Ascending aorta (tissue), 2 donors: Measurements from ENCODE around the gene SLITRK1. TPM values are rescaled to one million over a fixed set of nuclear protein-coding genes. Genes with fewer than 3 reads are reported as not detected.

Source experiments
- DNase-seq, 2 donors: peaks; one replicate each; pipeline ENCODE4 v3.0.0-alpha.2; 2019; ENCODE audit warnings: low spot score in 2 of 2
- H3K27ac ChIP-seq, 2 donors: fragments of 200-600 bp; sonication (generic); one replicate each; pipeline ENCODE4 v1.5.1; 2016 to 2017; ENCODE audit warnings: mild to moderate bottlenecking in 1 of 2
- H3K27me3 ChIP-seq: fragments of 200-600 bp; sonication (generic); one replicate; pipeline ENCODE4 v1.5.1; 2017
- H3K36me3 ChIP-seq, 2 donors: fragments of 200-600 bp; sonication (generic); one replicate each; pipeline ENCODE4 v1.5.1; 2016
- H3K4me1 ChIP-seq, 2 donors: fragments of 200-600 bp; sonication (generic); one replicate each; pipeline ENCODE4 v1.5.1; 2016 to 2017; ENCODE audit warnings: mild to moderate bottlenecking in 1 of 2
- H3K4me3 ChIP-seq, 2 donors: fragments of 200-600 bp; sonication (generic); one replicate each; pipeline ENCODE4 v1.5.1; 2016 to 2017; ENCODE audit warnings: mild to moderate bottlenecking in 1 of 2
- H3K9me3 ChIP-seq, 2 donors: fragments of 200-600 bp; sonication (generic); one replicate each; pipeline ENCODE4 v1.5.1; 2016
- CTCF ChIP-seq, 3 experiments: fragments of 200-600 bp in 2 of 3; fragments of 450-650 bp in 1 of 3; sonication (generic) in 2 of 3; IDR thresholded peaks; one replicate each; pipeline ENCODE4 v1.5.1; 2016 to 2019; ENCODE audit warnings: antibody characterized with exemption in 3 of 3, mild to moderate bottlenecking in 1 of 3, moderate library complexity in 1 of 3
- intact Hi-C: fragments of 100-400 bp; cut with DNase I; formaldehyde crosslinking; loops from one replicate; pipeline ENCODE4 v1.15.1; 2023
- total RNA-seq: library from RNA; depleted of rRNA; stranded (reverse); fragments of >200 nt; gene quantifications from one replicate; pipeline ENCODE4 v1.1.0, GENCODE V29; 2016

SLITRK1 gene
- total RNA-seq, 1 donor from 2014 or later: not detected

DNA sequence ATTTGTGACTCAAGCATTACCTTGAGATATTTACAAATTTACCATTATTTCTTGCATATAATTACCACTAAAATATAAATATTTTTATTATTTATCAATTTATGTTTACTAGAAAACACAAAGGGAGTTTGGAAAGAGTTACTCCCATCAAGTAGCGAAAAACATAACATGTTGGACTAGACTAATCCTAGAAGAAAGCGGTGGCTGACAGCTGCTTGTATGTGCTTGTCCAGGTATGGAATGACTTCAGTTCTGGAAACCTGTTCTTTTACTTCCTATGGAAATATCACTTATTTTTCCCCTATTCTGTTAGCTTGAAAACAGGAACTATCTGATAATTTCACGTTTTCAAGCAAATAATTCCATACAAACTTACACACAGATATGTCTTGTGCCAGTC, 28.5 kb downstream of the SLITRK1 start:
- H3K4me3 ChIP-seq: no peak overlapping the region
- no peak for TF ChIP-seq CTCF (IDR thresholded peaks at IDR 0.05)
- no peaks in the 10 kb centered on the region for H3K36me3 ChIP-seq
- H3K27ac ChIP-seq: no peak overlapping the region
- no peaks in the 10 kb centered on the region for H3K27me3 ChIP-seq
- intact Hi-C loops: no loop called here
- no peak for DNase-seq
- H3K9me3 ChIP-seq: no peaks in the 10 kb centered on the region
- no peaks in the 10 kb centered on the region for H3K4me1 ChIP-seq

DNA sequence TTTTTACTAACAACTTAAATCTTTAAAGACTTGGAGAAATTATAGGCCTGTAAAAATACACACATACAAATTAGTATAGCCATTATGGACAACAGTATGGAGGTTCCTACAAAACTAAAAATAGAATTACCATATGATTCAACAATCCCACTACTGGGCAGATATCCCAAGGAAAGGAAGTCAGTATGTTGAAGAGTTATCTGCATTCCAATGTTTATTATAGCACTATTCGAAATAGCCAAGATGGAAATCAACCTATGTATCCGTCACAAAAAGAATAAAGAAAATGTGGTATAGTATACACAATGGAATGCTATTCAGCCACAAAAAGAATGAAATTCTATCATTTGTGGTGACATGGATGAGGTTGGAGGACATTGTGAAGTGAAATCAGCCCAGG, 37.2 kb downstream of the SLITRK1 start:
- Histone ChIP-seq H3K4me1 (no peaks in the 10 kb centered on the region), H3K27me3 (no peaks in the 10 kb centered on the region), H3K9me3 (no peaks in the 10 kb centered on the region), H3K27ac (no peak overlapping the region), H3K36me3 (no peaks in the 10 kb centered on the region), H3K4me3 (no peak overlapping the region)
- TF ChIP-seq CTCF (IDR thresholded peaks at IDR 0.05): no peak
- DNase-seq: no peak
- intact Hi-C loops: no loop called here

DNA sequence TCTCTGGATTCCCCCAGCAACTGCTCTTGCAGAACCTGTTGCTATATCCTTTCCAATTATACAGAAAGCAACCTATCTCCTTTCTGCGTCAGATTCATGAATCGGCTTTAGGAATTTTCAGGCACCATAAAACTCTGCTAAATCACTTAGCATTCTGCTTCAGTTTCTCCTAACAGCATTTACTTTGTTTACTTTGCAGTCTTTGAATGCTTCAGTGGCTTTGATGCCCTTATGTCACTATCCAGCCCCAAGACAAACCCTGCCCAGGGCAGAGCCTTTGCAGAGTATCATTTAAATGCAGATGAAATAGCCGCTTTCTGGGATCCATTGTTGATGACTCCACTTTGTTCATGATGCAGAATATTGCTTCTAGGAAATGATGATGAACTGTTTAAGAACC, 43.1 kb downstream of the SLITRK1 start:
- DNase-seq: no peak
- no peaks in the 10 kb centered on the region for H3K27me3 ChIP-seq
- no peaks in the 10 kb centered on the region for H3K9me3 ChIP-seq
- intact Hi-C loops: no loop called here
- H3K36me3 ChIP-seq: no peaks in the 10 kb centered on the region
- no peak overlapping the region for H3K4me3 ChIP-seq
- no peak for TF ChIP-seq CTCF (IDR thresholded peaks at IDR 0.05)
- H3K4me1 ChIP-seq: no peaks in the 10 kb centered on the region
- no peak overlapping the region for H3K27ac ChIP-seq

DNA sequence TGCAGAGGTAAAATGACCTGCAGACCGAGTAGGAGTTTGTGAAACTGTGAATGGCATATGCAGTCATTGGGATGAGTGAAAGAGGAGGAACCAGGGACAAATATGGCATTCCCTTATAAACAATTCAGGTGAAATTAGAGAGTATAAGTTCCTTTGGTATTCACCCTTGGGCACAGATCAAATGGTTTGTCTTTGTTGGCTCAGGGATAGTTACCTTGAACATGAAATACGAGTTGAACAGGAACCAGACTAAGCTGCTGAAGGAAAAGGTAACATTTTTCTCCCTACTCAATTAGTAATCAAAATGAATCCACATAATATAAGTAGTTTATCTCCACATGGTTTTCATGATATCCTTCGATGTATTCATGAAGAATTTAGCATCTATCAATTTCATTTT, 50.5 kb downstream of the SLITRK1 start:
- Histone ChIP-seq H3K9me3 (no peaks in the 10 kb centered on the region), H3K36me3 (no peaks in the 10 kb centered on the region), H3K4me3 (no peak overlapping the region), H3K4me1 (no peaks in the 10 kb centered on the region), H3K27ac (no peak overlapping the region), H3K27me3 (no peaks in the 10 kb centered on the region)
- DNase-seq: no peak
- no peak for TF ChIP-seq CTCF (IDR thresholded peaks at IDR 0.05)
- intact Hi-C loops: no loop called here

DNA sequence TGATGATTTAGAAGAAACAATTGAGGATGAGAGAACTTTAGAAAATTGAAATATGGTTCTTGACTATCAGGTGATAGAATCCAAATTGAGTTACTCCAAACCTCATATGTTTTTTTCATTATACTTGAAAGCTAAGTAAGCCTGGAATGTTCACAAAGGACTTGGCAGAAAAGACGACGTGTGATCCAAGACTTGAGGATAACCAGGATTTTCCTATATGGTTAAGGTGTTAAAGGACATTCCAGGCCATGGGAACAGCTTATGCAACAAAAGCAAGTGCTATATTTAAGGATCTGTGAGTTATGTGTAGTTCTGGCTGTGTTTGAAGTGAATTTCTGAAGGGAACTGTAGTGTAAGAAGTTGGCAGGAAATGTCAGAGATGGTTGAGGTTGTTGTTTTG, 52.5 kb downstream of the SLITRK1 start:
- no peaks in the 10 kb centered on the region for H3K9me3 ChIP-seq
- H3K27me3 ChIP-seq: no peaks in the 10 kb centered on the region
- TF ChIP-seq CTCF (IDR thresholded peaks at IDR 0.05): no peak
- H3K4me1 ChIP-seq: no peaks in the 10 kb centered on the region
- no peak for DNase-seq
- no peak overlapping the region for H3K27ac ChIP-seq
- H3K4me3 ChIP-seq: no peak overlapping the region
- intact Hi-C loops: no loop called here
- H3K36me3 ChIP-seq: no peaks in the 10 kb centered on the region

DNA sequence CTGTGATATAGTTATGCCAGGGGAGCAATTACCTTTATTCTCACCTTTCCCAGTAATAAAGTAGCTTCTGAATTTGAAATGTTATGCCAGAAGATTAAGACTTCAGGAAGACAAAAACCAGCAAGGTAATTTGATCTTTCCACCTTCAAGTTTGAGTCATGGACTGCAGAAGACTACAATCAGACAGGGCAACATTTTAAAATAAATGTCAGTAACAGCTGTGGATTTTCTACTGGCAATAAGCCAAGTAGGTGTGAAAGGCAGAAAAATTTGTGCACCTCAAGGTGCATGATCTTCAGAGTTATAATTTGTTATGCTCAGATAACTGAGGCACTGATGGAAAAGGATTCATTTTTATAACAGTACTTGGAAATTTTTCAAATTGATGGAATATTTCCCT, 54.9 kb downstream of the SLITRK1 start:
- H3K27me3 ChIP-seq: no peaks in the 10 kb centered on the region
- intact Hi-C loops: no loop called here
- no peak for DNase-seq
- no peaks in the 10 kb centered on the region for H3K4me1 ChIP-seq
- H3K27ac ChIP-seq: no peak overlapping the region
- H3K9me3 ChIP-seq: no peaks in the 10 kb centered on the region
- TF ChIP-seq CTCF (IDR thresholded peaks at IDR 0.05): no peak
- no peak overlapping the region for H3K4me3 ChIP-seq
- H3K36me3 ChIP-seq: no peaks in the 10 kb centered on the region
